ENCODE measurements around the gene TXNDC16.
"Not testable (repeated sequence)": the region's sequence is repeated elsewhere in the genome, so short reads cannot be mapped to it uniquely, and the experiment has no call there.

TXNDC16 gene

GRCh38 chr14:52536269-52536668 lies 16.0 kb downstream of the TXNDC16 start:
- DNase-seq, result no peak

DNA sequence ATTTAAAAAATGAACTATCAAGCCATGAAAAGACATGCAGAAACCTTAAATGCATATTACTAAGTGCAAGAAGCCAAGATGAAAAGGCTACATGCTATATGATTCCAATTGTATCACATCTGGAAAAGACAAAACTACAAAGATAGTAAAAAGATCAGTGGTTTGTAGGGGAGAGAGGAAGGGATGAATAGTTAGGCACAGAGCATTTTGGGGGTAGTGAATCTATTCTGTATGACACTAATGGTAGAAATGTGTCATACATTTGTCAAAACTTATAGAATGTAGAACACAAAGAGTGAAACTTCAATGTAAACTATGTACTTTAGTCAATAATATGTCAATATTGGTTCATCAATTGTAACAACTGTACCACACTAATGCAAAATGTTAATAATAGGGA lies 20.8 kb downstream of the TXNDC16 start:
- no peak for DNase-seq

DNA sequence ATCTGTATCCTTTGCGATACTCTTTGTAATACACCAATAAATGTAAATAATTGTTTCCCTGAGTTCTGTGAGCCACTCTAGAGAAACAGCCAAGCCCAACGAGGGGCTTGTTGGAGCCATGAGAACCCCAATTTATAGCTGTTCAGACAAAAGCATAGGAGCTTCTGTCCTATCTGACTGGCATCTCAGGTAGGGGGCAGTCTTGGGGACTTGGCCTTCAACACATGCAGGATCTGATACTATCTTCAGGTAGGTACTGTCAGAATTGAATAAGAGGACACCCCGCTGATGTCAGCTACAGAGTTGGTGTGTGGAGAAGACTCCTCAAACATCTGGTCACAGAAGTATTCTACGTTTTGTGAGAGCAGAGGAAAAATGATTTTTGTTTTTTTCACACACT lies 25.3 kb downstream of the TXNDC16 start:
- DNase-seq, result no peak

DNA sequence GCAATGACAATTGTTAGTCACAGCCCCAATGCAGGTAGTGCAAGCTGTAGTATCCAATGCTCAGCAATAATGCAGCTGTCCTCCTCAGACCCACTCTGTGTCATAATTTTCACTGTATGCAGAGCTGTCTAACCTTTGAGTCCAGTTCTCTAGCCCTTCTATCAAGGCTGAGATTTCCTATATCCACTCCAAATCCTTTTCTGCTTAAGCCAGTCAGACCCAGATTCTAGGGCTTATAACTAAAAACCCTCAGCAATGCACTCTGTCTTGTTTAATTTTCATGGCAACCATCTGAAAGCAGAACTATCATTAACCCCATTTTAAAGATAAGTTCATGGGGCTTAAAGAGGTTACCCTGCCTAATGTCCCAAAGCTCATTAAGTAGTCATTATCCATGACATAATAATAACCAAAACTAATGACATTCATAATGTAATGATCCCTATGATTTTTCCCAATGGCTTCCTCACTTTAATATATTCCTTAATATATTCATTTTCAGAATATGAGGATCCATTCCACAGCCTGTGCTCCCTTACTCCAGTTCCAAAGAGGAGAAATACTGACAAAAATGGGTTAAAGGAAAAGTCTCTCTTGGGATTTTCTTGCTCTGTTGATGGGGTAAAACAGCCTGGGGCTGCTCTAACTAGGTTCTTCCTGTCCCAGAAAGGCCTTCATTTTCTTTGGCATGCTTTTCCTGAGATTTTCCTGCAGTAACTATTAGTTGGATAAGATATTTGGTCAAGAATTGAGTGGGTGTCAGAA lies 29.5 kb downstream of the TXNDC16 start:
- DNase-seq, result no peak

GRCh38 chr14:52522033-52522432 lies 30.3 kb downstream of the TXNDC16 start:
- DNase-seq, result no peak

GRCh38 chr14:52514046-52514811 lies 38.1 kb downstream of the TXNDC16 start:
- no peak for DNase-seq

- DNase-seq, result no peak
These were observed 39.1 kb downstream of the TXNDC16 start for GRCh38 chr14:52513249-52513648.

GRCh38 chr14:52494444-52494843 lies 57.9 kb downstream of the TXNDC16 start:
- DNase-seq, result no peak

DNA sequence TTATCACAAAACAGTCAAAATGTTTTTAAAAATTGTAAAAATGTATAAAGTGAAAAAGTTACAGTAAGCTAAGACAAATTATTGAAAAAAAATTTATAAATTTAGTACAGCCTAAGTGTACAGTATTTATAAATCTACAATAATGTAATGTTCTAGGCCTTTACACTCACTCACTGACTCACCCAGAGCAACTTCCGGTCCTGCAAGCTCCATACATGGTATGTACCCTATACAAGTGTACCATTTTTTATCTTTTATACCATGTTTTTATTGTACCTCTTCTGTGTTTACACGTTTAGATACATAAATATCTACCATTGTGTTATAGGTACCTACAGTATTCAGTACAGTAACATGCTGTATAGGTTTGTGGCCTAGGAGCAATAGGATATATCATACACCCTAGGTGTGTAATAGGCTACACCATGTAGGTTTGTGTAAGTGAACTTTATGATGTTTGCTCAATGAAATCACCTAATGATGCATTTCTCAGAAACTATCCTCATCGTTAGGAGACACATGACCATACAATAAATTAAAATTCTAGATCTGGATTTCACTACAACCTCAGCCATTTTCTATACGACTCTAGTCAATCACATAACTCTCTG lies 66.8 kb downstream of the TXNDC16 start:
- DNase-seq, result no peak

DNA sequence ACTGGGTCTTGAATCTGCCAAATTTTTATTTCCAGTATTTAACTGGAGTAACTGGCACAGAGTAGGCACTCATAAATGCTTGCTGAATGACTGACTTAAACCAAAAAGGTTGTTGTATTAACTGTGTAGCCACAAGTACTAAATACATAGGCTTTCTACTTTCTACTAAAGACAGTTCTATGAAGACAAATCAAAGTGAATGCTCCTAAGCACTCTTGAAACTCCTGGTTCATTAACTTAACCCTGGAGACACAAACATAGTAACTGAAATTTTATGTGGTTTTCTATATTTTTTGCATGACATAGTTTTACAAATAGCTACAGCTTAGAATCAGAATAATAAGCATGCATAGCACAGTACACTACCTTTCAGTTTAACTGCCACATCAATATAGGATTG lies 70.4 kb downstream of the TXNDC16 start:
- DNase-seq, result no peak

GRCh38 chr14:52473557-52473956 lies 78.7 kb downstream of the TXNDC16 start:
- no peak for DNase-seq

GRCh38 chr14:52472728-52473127 lies 79.6 kb downstream of the TXNDC16 start:
- DNase-seq, result no peak

DNA sequence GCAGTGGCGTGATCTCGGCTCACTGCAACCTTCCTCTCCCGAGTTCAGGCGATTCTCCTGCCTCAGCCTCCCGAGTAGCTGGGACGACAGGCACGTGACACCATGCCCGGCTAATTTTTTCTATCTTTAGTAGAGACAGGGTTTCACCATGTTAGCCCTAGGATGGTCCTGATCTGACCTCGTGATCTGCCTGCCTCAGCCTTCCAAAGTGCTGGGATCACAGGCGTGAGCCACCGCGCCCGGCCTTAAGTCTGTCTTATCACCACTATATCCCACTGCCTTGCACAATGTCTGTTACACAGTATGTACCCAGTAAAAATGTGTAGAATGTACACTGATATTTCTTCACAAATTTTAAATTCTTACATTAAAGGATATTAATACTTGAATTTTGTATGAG lies 80.1 kb downstream of the TXNDC16 start:
- DNase-seq, result not testable (repeated sequence)

GRCh38 chr14:52467515-52468266 lies 84.6 kb downstream of the TXNDC16 start:
- no peak for DNase-seq

- DNase-seq, result no peak
These were observed 88.1 kb downstream of the TXNDC16 start for GRCh38 chr14:52464175-52464574.

DNA sequence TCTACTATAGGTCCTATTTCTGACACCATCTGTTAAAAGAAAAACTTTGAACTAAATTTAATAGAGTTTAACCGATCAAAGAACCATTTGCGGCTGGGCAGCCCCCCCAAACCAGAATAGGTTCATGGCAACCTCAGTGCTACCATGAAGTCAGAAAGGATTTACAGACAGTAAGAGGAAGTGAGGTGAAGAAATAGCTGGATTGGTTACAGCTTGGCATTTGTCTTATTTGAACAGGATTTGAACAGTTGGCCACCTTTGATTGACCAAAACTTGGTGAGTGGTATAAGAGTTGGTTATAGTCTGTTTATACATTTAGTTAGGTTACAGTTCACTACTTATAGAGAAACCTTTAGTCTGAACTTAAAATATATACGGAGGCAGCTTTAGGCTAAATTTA lies 88.9 kb downstream of the TXNDC16 start:
- DNase-seq, result no peak

- no peak for DNase-seq
These were observed 90.6 kb downstream of the TXNDC16 start for GRCh38 chr14:52461721-52462120.

DNA sequence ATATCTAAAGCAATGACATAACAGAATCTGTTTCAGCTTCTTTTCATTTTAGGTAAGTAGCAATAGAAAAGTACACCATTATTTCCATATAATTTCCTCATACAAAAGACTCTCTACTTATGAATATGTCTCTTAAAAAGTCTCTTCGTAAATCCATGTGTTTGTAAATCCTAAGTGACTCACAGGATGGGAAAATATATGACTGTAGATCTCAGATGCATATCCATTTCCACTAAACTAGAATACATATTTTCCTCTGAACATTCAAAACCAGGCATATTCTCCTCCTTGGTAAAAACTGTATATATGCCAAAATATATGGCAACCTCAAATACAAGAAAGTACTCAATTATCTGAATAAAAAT lies 93.6 kb downstream of the TXNDC16 start:
- no peak for DNase-seq

DNA sequence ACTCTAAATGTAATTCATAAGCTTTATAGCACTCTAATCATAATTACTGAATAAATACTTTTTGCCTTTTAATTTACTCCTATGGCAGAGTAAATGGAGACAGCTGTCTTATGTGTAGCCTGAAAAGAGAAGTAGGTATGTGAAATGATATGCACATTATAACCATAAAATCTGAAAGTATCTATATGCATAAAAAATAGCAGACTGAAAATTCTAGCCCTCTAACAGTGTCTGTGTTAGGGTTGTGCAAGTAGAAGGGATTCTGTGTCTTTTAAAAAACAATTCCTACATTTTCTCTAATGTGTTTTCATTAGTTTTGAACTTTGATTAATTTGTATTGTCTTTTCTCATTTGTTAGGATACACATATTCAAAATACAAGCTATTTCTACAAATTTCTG lies 94.9 kb downstream of the TXNDC16 start:
- DNase-seq, result no peak

DNA sequence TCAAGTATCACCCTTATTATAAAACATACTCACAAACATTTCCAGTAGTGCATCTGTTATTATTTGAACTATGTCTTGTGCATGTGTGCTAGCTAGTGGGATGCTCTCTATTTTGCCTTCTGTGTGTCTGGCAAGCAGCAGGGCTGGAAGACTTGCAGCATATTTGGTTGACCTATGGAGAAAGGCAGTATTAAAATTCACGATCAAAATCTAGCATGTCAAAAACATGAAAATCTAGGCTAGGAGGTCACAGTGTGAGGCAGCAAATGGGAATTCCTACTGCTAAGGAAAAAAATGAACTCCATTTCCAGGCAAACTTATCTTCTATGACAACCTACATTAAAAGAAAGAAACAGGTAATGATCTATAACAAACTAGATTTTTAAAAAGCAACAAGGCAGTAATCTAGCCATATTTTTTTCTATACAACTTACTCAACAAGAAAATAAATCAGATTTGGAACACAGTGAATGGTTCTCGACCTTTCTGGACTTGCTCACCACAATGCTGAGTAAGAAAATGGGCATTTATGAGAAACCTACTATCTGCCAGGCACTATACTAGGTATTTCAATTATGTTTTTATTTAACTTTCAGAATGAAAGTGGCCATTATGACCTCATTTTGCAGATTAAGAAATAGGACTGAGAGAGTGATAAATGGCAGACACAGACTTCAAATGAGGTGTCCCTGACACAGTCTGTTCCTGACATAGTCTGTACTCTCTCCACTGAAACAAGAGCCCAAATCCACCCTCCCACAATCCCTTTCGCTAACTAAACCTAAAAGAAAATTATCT lies 96.8 kb downstream of the TXNDC16 start:
- DNase-seq, result no peak

DNA sequence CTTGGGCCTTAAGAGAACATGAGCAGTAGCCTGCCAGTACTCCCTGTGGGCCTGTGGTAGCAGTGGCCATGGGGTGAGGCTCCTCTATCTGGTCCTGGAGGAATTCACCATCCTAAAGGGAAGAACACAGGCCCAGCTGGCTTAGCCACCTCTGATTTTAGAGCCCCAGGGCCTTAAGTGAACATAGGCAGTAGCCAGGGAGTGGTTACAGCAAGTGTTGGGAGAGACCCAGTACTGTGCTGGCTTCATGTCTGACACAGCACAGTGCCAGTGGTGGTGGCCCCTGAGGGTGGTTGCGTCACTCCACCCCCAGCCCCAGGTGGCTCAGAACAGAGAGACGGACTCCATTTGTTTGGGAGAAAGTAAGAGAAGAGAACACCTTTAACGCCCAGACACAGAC lies 105.1 kb downstream of the TXNDC16 start:
- no peak for DNase-seq

DNA sequence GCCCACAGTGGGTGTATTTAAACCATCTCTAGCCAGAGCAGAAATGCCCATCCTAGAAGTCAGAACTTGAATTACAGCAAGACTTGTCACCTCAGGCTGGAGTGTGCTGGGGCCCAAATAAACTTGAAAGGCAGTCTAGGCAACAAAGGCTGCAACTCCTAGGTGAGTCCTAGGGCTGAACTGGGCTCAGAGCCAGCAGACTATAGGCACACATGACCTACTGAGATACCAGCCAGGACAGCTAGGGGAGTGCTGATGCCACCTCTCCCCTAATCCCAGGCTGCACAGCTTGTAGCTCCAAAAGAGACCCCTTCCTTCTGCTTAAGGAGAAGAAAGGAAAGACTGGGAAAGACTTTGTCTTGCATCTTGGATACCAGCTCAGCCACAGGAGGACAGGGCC lies 106.0 kb downstream of the TXNDC16 start:
- DNase-seq, result no peak
